T-helper 1 cell treated with Interleukin-12 subunit alpha and Interleukin-12 subunit beta and Interleukin-4 antibody, amounts not matched to agents 30 μg/mL and 1 μg/mL, for 36 hours (primary cell): ENCODE results near the gene SLC4A8.
"Not testable (repeated sequence)": the region's sequence is repeated elsewhere in the genome, so short reads cannot be mapped to it uniquely, and the experiment has no call there.

Experiments
- H3K27ac Mint-ChIP-seq: one replicate; pipeline ENCODE4 v1.8.0; 2021; ENCODE audit warnings: mild to moderate bottlenecking, mixed read lengths
- H3K27me3 Mint-ChIP-seq: one replicate; pipeline ENCODE4 v1.8.0; 2021; ENCODE audit warnings: low read depth, mixed read lengths
- H3K36me3 Mint-ChIP-seq: one replicate; pipeline ENCODE4 v1.8.0; 2021; ENCODE audit warnings: low read depth, mixed read lengths
- H3K4me1 Mint-ChIP-seq: one replicate; pipeline ENCODE4 v1.8.0; 2021; ENCODE audit warnings: low read depth, mixed read lengths
- H3K4me3 Mint-ChIP-seq: one replicate; pipeline ENCODE4 v1.8.0; 2021; ENCODE audit warnings: mild to moderate bottlenecking, moderate library complexity, mixed read lengths
- H3K9me3 Mint-ChIP-seq: one replicate; pipeline ENCODE4 v1.8.0; 2021; ENCODE audit warnings: mixed read lengths

Gene SLC4A8

DNA sequence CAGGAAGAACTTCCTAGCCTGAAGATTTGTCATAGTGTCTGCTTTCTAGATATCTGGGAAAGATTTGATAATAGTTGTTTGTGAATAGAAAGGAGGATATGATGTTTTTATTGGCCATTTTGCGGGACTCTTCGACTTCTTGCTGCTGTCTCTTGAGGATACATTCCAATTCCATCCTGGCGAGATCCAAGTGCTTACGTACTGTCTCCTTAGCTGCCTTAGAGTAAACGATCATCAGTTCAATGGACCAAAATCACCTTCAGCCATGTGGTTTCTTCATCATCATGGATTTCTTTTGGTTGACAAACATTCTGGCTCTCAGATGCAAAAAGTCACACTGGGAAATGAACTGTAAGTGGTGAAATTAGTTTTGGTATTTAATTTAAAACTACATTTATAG, 83.7 kb downstream of the SLC4A8 start:
- Mint-ChIP-seq H3K4me1 (peaks cover 2% of the 10 kb centered on the region), H3K4me3 (no peak overlapping the region), H3K9me3 (no peaks in the 10 kb centered on the region), H3K27me3 (peaks cover 22% of the 10 kb centered on the region), H3K36me3 (no peaks in the 10 kb centered on the region), H3K27ac (no peak overlapping the region)

DNA sequence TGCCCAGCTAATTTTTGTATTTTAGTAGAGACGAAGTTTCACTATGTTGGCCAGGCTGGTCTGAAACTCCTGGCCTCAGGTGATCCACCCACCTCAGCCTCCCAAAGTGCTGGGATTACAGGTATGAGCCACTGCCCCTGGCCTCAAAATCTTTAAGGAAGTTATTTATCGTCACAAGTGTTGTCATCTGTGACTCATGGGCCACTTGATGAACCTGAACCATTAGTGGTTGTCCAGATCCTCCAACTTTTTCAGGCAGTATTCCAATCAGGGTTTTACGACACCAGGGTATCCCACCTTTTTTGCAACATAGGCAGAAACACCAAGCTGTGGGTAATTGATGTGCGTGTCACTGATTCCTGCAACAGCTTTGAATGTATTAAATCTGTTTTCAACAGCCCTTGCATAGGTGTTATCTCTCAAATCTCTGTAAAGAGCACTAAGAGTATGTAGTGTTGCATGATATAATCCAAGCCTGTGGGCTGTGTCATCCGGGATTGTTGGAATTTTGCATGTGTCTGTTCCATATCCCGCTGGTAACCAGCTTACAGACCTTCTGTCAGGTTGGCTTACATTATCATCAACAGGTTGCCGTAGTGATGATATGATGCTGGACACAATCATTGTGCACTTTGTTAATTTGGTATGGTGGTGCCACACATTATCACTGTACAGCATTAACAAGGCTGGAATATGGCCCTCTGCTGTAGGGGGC, 87.1 kb downstream of the SLC4A8 start:
- H3K27me3 Mint-ChIP-seq: peaks cover 17% of the 10 kb centered on the region
- H3K4me3 Mint-ChIP-seq: no peak overlapping the region
- no peaks in the 10 kb centered on the region for H3K36me3 Mint-ChIP-seq
- no peak overlapping the region for H3K27ac Mint-ChIP-seq
- peaks cover 2% of the 10 kb centered on the region for H3K4me1 Mint-ChIP-seq
- no peaks in the 10 kb centered on the region for H3K9me3 Mint-ChIP-seq

DNA sequence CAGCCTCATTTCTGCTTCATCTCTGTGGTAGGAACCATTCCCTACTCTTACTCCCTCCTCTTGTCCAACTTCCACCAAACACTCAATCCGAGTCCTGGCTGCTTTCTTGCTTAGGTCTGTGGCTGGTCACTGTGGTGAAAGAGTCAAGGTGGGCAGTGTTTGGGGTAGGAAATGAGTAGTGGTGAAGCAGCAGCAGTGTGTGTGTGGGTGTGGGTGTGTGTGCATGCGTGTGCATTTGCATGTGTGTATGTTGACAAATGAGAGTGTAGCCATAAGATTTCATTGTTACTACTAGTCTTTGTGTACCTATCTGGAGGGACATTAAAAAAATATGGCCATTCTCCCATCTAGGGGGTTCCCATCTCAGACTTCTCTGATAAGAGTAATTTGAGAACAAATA, 87.8 kb downstream of the SLC4A8 start:
- Mint-ChIP-seq H3K4me1 (peaks cover 2% of the 10 kb centered on the region), H3K27me3 (peaks cover 17% of the 10 kb centered on the region), H3K27ac (no peak overlapping the region), H3K4me3 (no peak overlapping the region), H3K36me3 (no peaks in the 10 kb centered on the region), H3K9me3 (no peaks in the 10 kb centered on the region)

DNA sequence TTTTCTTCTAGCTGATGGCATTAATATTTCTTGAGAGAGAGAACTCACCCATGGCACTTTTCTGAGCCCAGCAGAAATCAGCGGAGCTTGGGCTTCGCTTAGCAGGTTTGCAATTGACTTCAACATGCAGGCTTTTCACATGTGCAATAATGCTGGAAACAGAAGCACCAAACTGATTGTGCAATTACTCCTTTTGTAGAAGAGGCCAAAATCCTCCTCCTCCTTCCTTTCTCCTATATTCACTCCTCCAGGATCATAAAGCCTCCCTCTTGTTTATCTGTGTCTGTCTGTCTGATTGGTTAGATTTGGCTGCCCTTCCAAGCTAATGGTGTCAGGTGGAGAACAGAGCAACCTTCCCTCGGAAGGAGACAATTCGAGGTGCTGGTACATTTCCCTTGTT, 90.4 kb downstream of the SLC4A8 start:
- H3K4me3 Mint-ChIP-seq, H3K9me3 Mint-ChIP-seq, H3K27ac Mint-ChIP-seq, H3K4me1 Mint-ChIP-seq, H3K36me3 Mint-ChIP-seq: not testable (repeated sequence)
- H3K27me3 Mint-ChIP-seq: peaks cover 18% of the 10 kb centered on the region

DNA sequence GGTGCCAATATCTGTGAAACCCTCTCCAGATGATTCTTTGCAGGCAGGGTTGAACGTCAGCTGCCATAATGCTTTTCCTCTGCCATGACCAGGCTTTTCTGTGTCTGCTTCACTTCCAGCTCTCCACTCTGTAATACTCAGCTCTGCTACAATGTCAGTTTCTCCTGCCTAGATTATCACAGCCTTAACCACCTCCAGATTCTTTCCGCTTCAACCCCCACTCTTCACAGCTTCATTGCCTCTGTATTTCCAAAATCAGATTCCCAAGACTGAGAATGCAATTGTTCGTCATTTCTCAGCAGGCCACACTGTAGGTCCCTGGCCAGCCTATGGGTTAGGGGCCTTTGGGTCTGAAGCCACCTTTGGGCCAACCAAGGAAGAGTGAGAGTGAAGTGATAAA, 92.7 kb downstream of the SLC4A8 start:
- Mint-ChIP-seq H3K4me3 (no peak overlapping the region), H3K27ac (no peak overlapping the region), H3K36me3 (no peaks in the 10 kb centered on the region), H3K27me3 (peaks cover 19% of the 10 kb centered on the region), H3K4me1 (peaks cover 2% of the 10 kb centered on the region), H3K9me3 (no peaks in the 10 kb centered on the region)

DNA sequence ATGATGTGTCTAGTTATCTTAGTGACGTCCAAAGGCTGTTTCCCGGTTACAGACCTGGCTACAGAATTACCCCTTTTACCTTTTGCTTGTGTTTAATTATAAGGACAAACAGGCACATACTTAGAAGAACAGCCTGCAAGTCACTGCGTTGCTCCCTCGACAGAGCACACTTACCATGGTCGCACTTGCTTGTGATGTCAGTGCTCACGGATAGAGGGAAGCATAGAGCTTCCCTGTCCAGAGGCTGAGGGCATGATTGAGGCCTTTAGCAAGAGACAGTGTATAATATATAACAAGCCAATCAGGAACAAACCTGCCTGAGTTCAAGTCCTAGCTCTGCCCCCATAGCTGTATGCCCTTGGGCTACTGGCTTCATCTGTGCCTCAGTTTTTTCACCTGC, 93.2 kb downstream of the SLC4A8 start:
- Mint-ChIP-seq H3K9me3 (no peaks in the 10 kb centered on the region), H3K36me3 (no peaks in the 10 kb centered on the region), H3K27ac (no peak overlapping the region), H3K4me1 (no peaks in the 10 kb centered on the region), H3K4me3 (no peak overlapping the region), H3K27me3 (peaks cover 15% of the 10 kb centered on the region)

DNA sequence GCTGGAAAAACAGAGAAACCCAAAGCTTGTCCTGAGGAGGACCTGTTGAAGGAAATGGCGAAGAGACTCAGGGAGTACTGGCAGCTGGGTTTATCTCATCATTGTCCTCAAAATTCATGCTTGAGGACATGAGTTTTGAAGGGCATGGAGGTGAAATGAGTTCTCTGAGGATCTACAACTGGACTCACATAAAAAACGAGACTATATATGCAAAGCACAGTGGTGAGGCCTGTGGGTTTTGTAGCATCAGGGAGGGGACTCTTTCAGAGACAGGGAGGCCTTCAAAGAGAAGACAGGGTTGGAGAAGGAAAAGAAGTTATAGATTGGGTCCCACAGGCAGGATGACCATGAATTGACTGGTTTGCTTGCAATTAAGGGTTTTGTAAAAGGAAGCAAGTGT, 95.1 kb downstream of the SLC4A8 start:
- no peak overlapping the region for H3K4me3 Mint-ChIP-seq
- peaks cover 6% of the 10 kb centered on the region for H3K27me3 Mint-ChIP-seq
- no peaks in the 10 kb centered on the region for H3K36me3 Mint-ChIP-seq
- no peaks in the 10 kb centered on the region for H3K4me1 Mint-ChIP-seq
- no peak overlapping the region for H3K27ac Mint-ChIP-seq
- no peaks in the 10 kb centered on the region for H3K9me3 Mint-ChIP-seq

DNA sequence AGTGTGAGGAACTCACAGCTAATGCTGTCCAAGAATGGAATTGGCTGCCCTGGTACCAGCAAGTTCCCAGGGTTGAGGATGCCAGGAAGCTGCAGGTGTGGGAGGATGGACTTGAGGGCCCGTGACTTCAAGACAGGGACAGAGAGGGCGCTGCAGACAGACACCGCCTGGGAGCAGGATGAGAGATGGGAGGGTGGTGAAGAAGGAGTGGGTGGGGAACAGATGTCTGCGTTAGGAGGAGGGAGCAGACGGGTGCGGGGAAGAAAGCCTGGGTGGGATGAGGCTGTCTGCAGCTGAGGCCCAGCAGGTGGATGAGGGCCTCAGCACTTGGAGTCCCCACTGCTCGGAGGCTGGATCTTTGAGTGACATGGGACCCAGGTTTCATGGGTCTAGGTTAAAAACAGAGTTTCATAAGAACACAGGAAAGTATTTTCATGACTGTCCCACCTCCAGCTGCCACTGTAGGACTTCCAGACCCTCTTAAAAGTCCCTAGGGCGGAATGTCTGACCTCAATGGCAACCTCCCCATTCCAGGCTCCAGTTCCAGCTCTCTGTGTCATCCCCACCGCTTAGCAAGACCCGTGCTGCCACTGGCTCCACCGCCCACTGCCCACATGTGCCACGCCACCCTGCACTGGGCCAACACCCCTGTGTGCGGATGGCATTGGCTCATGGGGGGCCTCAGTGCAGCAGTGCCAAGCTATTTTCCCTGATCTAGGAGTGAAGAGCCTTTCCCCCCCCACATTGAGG, 96.1 kb downstream of the SLC4A8 start:
- no peaks in the 10 kb centered on the region for H3K36me3 Mint-ChIP-seq
- H3K27me3 Mint-ChIP-seq: peaks cover 3% of the 10 kb centered on the region
- H3K27ac Mint-ChIP-seq: no peak overlapping the region
- H3K4me3 Mint-ChIP-seq: no peak overlapping the region
- no peaks in the 10 kb centered on the region for H3K9me3 Mint-ChIP-seq
- no peaks in the 10 kb centered on the region for H3K4me1 Mint-ChIP-seq

DNA sequence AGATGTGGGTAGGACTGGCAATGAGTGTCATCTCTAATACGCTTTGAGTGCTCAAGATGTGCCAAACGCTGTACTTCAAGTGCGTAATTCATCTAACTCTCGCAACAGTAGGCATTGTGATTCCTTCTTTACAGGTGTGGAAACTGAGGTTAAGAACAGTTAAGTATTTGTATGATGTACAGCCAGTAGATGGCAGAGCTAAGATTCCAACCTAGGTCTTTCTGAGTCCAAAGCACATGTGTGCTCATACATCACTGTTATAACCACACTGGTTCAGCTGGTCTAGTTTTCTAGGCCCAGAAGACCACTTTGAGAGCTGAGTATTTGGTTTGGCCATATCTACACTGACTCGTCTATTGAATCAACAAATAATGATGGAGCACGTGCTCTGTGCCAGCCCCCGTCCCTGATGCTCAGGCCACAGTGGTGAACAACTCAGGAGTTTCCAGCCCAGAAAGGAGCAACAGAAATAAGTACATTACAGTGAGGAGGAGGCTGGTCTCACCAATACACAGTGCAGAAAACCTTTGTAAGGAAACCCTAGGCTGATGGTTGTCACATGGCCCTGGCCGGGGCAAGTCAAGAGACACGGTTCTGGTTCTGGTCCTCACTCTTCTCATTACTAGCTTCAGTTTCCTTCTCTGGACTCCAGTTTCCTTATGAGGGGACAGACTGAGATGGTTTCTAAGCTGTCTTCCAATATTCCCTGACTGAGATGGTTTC, 97.1 kb downstream of the SLC4A8 start:
- Mint-ChIP-seq H3K27me3 (peaks cover 8% of the 10 kb centered on the region), H3K36me3 (no peaks in the 10 kb centered on the region), H3K9me3 (no peaks in the 10 kb centered on the region), H3K4me3 (no peak overlapping the region), H3K4me1 (no peaks in the 10 kb centered on the region), H3K27ac (no peak overlapping the region)

DNA sequence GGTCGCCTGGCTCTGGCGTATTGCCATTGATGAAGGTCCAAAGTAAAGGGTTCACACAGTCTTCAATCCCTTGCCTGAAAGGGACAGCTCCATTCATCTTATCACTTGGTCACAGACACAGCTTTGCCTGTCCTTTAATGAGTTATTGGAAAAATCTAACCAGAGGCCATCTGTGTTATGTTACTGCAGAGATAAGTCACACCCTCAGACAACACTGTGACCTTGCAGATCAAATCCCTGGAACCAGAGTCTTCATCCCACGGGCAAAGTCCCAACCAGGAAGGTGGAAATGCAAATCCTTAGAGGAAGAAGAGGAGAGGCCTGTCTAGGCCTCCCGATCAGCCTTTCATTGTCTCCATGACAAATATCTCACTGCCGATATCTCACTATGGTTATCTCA, 98.1 kb downstream of the SLC4A8 start:
- peaks cover 8% of the 10 kb centered on the region for H3K27me3 Mint-ChIP-seq
- H3K9me3 Mint-ChIP-seq: no peaks in the 10 kb centered on the region

DNA sequence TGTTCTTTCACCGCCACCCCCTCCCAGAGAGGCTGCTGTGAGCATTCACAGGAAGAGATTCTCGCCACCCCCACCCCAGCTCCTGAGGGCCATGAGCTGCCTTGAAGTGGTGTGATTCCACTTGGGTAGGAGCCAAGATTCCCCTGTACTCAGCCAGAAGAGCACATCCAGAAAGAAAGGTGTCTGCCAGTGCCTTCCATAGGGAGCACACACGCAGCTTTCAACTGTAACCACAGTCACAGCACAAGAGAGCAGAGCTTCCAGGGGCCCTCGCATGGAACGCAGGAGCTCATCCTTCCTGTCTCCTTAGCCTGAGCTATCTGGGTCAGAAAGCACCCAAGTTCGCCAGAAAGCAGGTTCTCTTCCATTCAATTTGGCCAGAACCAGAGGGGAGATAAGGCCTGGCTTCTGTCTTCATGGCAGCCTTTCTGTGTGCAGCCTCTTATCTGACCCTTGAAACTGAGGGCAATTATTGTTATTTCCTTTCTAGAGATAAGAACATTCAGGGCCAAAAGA, 99.8 kb downstream of the SLC4A8 start:
- Mint-ChIP-seq H3K4me1 (no peaks in the 10 kb centered on the region), H3K4me3 (no peak overlapping the region), H3K36me3 (no peaks in the 10 kb centered on the region), H3K27me3 (peaks cover 13% of the 10 kb centered on the region), H3K9me3 (no peaks in the 10 kb centered on the region), H3K27ac (no peak overlapping the region)

More for the DNA sequence above, 98.1 kb downstream of the SLC4A8 start:
- Mint-ChIP-seq H3K27ac (no peak overlapping the region), H3K36me3 (no peaks in the 10 kb centered on the region), H3K4me1 (no peaks in the 10 kb centered on the region), H3K4me3 (no peak overlapping the region)

DNA sequence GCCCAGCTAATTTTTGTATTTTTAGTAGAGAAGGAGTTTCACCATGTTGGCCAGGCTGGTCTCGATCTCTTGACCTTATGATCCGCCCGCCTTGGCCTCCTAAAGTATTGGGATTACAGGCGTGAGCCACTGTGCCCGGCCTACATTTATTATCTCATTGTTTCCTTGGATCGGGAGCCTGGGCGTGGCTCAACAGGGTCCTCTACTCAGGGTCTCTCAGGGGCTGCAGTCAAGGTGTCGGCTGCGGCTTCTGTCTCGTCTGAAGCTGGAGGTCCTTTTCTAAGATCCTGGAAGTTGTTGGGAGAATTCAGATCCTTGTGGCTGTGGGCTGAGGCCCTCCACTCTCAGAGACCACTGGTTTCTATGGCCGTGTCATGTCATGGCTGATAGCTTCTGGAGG, 100.9 kb downstream of the SLC4A8 start:
- no peak overlapping the region for H3K27ac Mint-ChIP-seq
- peaks cover 16% of the 10 kb centered on the region for H3K27me3 Mint-ChIP-seq
- H3K9me3 Mint-ChIP-seq: no peaks in the 10 kb centered on the region
- H3K36me3 Mint-ChIP-seq: no peaks in the 10 kb centered on the region
- H3K4me3 Mint-ChIP-seq: no peak overlapping the region
- H3K4me1 Mint-ChIP-seq: no peaks in the 10 kb centered on the region

DNA sequence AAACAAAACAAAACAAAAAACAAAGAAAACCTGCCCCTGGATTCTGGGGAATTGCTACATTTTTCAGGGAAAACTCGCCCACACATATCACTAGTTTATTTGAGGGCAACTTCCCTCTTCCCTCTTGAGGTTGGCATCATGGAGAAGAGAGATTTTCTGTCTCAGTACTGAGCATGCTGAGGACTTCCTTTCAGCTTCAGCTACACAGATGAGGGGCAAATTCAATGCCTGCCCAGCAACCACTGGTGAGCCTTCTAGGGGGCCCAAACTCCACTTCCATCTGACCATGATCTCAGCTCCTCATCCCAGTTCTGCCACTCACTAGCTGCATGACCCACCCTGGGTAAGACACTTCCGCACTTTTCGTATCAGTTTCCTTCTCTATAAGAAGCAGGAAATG, 103.3 kb downstream of the SLC4A8 start:
- Mint-ChIP-seq H3K9me3 (no peaks in the 10 kb centered on the region), H3K4me3 (no peak overlapping the region), H3K4me1 (peaks cover 6% of the 10 kb centered on the region), H3K36me3 (no peaks in the 10 kb centered on the region), H3K27me3 (peaks cover 31% of the 10 kb centered on the region), H3K27ac (no peak overlapping the region)

DNA sequence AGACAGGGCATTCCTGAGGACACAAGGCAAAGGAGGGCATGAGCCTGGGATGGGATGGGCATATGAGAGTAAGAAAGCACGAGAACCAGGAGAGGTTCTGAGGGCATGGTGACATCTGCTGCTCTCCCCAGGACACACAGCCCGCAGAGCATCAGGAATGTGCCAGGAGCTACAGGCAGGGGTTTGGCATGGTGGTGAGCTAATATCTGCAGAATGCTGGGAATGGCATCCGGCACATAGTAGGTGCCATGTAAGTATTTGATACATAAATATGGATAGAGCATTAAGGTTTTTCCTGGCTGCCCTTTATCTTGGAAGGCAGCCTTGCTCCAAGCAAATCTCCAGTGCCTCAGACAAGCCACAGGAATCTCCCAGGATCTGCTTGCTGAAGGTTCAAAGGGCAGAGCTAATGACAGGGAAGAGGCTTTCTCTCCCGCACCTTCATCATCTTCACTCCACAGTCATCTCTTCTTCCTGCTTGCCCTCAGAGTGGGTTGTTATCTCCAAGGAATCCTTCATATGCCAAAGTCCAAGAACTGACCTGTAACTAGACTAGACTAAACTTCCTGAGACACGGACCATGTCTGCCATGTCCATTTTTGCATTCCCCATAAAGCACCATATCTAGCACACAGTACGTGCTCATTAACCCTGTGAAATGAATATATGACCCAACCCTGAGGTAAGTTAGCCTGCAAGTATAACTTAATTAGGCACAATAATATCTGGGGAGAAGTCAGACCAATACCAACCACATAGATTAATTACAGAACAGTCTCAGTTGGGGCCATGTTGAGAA, 104.4 kb downstream of the SLC4A8 start:
- Mint-ChIP-seq H3K4me1 (peaks cover 6% of the 10 kb centered on the region), H3K27ac (no peak overlapping the region), H3K36me3 (no peaks in the 10 kb centered on the region), H3K4me3 (no peak overlapping the region), H3K27me3 (peaks cover 38% of the 10 kb centered on the region), H3K9me3 (no peaks in the 10 kb centered on the region)
